Measurements from ENCODE around the gene RYR2. TPM values are rescaled to one million over a fixed set of nuclear protein-coding genes. Genes with fewer than 3 reads are reported as not detected.

RYR2 gene
- total RNA-seq, 3 donors from 2014 or later, result 0.35 to 5.9 (median 0.94) TPM

DNA sequence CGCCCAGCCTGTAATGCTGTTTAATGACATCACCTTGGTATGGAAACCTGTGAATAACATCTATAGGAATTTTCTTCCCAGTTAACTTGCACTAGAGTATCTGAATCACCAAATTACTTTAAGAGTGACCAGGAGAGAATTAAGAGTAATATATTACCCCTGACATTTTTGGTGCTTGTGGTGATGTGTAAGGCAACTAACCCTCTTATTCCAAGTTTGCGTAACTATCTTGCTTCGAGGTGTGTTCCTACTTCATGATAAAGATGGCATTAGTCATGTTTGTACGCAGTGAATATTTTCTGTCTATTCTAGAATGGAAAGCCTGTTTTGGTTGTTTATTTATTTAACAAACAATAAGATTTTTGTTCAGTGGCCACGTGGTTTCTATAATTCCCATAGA lies 717.4 kb downstream of the RYR2 start:
- intact Hi-C loops (cut with DNase I, micrococcal nuclease), result no loop called here
- no peak for DNase-seq
- no peaks in the 10 kb centered on the region for H3K4me1 ChIP-seq (ENCODE audit: low read depth)
- no peak overlapping the region for H3K4me3 ChIP-seq
- H3K36me3 ChIP-seq (ENCODE audit: low read depth), result no peaks in the 10 kb centered on the region
- no peak for ATAC-seq
- TF ChIP-seq, protein P1, sequence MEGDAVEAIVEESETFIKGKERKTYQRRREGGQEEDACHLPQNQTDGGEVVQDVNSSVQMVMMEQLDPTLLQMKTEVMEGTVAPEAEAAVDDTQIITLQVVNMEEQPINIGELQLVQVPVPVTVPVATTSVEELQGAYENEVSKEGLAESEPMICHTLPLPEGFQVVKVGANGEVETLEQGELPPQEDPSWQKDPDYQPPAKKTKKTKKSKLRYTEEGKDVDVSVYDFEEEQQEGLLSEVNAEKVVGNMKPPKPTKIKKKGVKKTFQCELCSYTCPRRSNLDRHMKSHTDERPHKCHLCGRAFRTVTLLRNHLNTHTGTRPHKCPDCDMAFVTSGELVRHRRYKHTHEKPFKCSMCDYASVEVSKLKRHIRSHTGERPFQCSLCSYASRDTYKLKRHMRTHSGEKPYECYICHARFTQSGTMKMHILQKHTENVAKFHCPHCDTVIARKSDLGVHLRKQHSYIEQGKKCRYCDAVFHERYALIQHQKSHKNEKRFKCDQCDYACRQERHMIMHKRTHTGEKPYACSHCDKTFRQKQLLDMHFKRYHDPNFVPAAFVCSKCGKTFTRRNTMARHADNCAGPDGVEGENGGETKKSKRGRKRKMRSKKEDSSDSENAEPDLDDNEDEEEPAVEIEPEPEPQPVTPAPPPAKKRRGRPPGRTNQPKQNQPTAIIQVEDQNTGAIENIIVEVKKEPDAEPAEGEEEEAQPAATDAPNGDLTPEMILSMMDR (IDR thresholded peaks at IDR 0.05), result no peak
- no peaks in the 10 kb centered on the region for H3K9me3 ChIP-seq

DNA sequence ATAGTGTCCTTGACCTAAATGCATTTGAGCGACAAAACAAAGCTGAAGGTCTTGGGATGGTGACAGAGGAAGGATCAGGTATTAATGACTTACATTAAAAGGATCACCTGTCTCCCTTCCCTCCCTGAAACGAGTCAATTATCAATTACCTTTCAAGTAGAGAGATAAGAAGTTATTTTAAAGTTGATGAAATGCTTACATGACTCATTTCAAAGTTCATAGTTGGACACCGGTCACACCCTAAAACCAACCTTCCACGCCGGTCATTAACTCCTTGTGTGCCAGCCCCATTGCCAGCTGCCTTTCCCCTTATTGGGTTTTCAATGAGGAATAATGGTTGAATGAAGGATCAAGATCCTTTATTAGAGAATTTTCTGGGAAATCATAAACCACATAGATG lies 719.0 kb downstream of the RYR2 start:
- peak in 1 of 3 donors; percentile 12 for DNase-seq
- no peak for ATAC-seq
- Histone ChIP-seq H3K4me1 (ENCODE audit: low read depth) (no peaks in the 10 kb centered on the region), H3K9me3 (no peaks in the 10 kb centered on the region), H3K4me3 (no peak overlapping the region), H3K36me3 (ENCODE audit: low read depth) (no peaks in the 10 kb centered on the region)
- intact Hi-C loops (cut with DNase I, micrococcal nuclease), result no loop called here
- TF ChIP-seq, protein P1 (IDR thresholded peaks at IDR 0.05), result no peak

DNA sequence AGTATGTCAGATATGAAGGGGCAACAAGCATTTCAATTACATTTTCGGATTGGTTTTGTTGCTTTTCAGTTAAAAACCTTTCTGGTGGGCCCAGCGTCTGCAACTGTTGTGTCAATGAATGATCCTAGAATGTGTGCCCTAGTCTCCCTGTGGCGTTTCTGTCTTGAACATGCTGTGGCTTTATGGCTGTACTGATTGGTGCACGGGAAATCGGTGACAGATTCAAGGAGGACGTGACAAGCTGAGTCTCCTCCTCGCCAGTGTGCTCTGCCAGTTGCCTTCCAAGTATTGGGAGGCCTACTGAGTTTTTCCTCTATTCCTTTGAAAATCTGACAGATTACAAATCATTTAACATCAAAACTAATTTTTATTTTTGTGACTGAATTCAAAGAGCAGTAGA lies 721.2 kb downstream of the RYR2 start:
- no peak overlapping the region for H3K4me3 ChIP-seq
- H3K9me3 ChIP-seq, result no peaks in the 10 kb centered on the region
- H3K36me3 ChIP-seq (ENCODE audit: low read depth), result no peaks in the 10 kb centered on the region
- intact Hi-C loops (cut with DNase I, micrococcal nuclease), result no loop called here
- ATAC-seq (no peak), DNase-seq (no peak)
- no peaks in the 10 kb centered on the region for H3K4me1 ChIP-seq (ENCODE audit: low read depth)
- TF ChIP-seq, protein P1 (IDR thresholded peaks at IDR 0.05), result no peak

DNA sequence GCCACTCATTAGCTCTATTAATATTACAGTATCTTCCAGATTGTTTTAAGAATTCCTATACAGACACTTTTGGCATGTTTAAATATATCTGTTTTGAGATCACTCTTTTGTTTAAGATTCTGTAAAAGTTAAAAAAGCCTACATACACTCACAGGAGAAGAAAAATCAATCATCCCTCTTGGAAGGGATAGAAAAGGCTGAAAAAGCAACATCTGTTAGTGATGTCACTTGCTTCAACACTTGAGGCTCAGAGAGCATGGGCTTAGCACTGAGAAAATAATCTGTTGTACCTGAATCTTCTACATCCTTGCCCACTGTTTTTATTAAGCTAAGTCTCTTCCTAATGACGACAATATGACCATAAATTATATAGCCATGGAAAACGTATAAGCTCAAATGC lies 721.8 kb downstream of the RYR2 start:
- H3K4me1 ChIP-seq (ENCODE audit: low read depth), result no peaks in the 10 kb centered on the region
- DNase-seq (no peak), ATAC-seq (no peak)
- no peaks in the 10 kb centered on the region for H3K9me3 ChIP-seq
- TF ChIP-seq, protein P1 (IDR thresholded peaks at IDR 0.05), result no peak
- intact Hi-C loops (cut with DNase I, micrococcal nuclease), result no loop called here
- no peak overlapping the region for H3K4me3 ChIP-seq
- H3K36me3 ChIP-seq (ENCODE audit: low read depth), result no peaks in the 10 kb centered on the region

DNA sequence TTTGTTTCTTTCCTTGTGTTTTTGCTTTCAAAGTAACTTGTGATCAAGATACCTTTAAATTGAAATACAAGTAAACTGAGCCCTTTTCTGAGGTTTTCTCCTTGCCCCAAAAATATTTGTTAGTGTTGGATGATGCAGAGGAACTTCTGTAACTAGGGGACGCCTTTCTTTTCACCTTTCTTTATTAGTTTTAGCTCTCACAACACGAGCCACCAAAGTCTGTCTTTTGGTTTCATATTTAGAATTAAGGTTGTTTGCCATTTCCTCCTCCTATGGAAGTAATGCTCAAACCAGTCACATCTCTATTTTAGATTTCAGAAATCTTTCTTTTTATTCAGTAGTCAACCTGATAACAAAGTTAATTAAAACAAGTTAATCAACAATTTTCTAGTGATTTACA lies 727.9 kb downstream of the RYR2 start:
- TF ChIP-seq, protein P1 (IDR thresholded peaks at IDR 0.05), result no peak
- Histone ChIP-seq H3K36me3 (ENCODE audit: low read depth) (no peaks in the 10 kb centered on the region), H3K4me1 (ENCODE audit: low read depth) (no peaks in the 10 kb centered on the region), H3K9me3 (no peaks in the 10 kb centered on the region), H3K4me3 (no peak overlapping the region)
- ATAC-seq (no peak), DNase-seq (no peak)
- intact Hi-C loops (cut with DNase I, micrococcal nuclease), result no loop called here

DNA sequence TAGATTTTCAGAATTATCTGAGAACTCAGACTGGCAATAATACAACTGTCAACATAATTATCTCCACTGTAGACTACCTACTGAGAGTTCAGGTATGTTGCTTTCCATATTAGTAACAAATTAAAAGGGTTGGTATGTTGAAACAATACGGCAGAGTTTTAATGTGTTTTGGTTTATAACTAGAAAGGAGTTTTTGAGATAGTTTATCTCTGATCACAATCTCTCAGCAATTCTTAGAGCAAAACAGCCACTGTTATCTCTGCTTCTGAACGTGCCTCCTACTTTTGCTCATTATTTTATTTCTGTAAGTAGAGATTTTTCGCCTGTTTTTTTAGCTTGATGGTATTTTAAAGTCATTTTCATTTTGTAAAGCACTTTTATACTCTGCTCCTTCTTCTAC lies 730.0 kb downstream of the RYR2 start:
- no peak for DNase-seq

More for the DNA sequence above, 730.0 kb downstream of the RYR2 start:
- Histone ChIP-seq H3K9me3 (no peaks in the 10 kb centered on the region), H3K4me3 (no peak overlapping the region), H3K4me1 (ENCODE audit: low read depth) (no peaks in the 10 kb centered on the region), H3K36me3 (ENCODE audit: low read depth) (no peaks in the 10 kb centered on the region)
- intact Hi-C loops (cut with DNase I, micrococcal nuclease), result no loop called here
- TF ChIP-seq, protein P1 (IDR thresholded peaks at IDR 0.05), result no peak
- ATAC-seq, result no peak
